Measurements from ENCODE around the gene CRACR2B.

DNA sequence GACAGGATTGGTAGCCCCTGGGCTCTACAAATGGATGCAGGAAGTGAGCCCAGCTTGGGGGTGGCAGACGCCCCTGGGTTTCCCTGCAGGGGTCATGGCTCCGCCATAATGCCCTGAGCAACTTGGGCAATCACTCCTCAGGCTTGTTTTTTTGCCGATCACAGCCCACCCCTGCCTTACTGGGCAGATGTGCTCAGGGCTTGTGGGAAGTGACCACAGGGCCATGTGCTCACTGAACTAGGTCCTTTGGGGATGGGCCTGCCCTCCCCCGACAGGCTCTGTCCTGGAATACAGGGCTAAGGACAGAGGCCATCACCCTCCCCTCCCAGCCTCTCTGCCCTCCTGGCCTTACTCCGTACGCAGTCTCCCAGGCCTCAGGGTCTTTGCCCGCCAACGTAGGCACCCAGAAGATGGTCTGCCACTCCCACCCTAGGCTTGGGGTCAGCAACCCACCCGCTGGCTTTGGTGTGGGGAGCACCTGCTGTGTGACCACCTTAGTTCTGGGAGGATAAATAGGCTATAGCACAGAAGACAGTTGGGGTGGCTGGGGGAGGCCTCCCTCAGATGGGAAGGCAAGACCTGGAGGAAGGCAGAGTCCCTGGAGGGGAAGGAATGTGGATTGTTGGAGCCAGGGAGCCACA is 14.1 kb upstream of the CRACR2B start:
- TF ChIP-seq, protein P1, sequence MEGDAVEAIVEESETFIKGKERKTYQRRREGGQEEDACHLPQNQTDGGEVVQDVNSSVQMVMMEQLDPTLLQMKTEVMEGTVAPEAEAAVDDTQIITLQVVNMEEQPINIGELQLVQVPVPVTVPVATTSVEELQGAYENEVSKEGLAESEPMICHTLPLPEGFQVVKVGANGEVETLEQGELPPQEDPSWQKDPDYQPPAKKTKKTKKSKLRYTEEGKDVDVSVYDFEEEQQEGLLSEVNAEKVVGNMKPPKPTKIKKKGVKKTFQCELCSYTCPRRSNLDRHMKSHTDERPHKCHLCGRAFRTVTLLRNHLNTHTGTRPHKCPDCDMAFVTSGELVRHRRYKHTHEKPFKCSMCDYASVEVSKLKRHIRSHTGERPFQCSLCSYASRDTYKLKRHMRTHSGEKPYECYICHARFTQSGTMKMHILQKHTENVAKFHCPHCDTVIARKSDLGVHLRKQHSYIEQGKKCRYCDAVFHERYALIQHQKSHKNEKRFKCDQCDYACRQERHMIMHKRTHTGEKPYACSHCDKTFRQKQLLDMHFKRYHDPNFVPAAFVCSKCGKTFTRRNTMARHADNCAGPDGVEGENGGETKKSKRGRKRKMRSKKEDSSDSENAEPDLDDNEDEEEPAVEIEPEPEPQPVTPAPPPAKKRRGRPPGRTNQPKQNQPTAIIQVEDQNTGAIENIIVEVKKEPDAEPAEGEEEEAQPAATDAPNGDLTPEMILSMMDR (IDR thresholded peaks at IDR 0.05), result no peak
- no peak for TF ChIP-seq POLR2A (IDR thresholded peaks at IDR 0.05)

Data from heart left ventricle (tissue), 13 donors.